HG02938 (cell line): ENCODE data around the gene DISP1.
"Not testable (repeated sequence)": the region's sequence is repeated elsewhere in the genome, so short reads cannot be mapped to it uniquely, and the experiment has no call there.

Experiments
- ATAC-seq: cut with Tn5 transposase; IDR thresholded peaks from one replicate; pipeline ENCODE4 v1.9.1; 2021; ENCODE audit warnings: mild to moderate bottlenecking, moderate library complexity; ENCODE audit not compliant: unreplicated experiment

Gene DISP1

DNA sequence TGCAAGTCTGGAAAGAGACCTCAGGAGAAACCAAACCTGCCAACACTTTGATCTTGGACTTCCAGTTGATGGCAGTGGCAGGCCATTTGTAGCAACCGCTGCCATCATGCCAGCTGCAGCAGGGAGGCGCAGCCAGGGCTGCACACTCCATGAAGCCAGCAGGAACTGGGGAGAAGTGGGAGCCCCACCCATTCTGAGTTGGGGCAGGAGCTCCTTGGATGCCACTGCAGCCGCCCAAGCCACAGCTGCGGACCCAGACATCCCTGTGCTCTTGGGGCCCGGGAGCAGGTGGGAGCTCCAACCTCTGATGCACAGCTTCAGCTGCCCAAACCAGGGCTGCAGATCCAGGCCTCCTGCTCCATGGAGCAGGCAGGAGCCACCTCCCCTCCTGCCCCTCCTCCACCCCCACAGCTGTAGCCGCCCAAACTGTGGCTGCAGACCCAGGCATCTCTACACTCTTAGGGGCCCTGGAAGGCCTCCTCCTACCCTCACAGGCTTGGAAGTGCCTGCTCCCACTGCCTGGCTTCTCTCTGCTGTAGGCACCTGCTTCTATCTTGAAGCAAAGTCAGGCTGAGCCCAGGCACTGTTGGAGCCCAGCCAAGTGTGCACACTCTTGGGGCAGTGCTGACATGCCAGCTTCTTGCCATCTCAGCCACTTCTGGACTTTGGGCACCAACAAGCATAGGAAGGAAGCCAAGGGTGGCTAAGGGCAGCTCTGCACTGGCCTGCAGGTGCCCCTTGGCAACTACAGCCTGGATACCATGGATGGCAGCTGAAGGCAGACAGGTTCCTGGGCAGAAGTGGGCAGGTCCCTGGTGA is 20.0 kb upstream of the DISP1 start:
- no peak for ATAC-seq

DNA sequence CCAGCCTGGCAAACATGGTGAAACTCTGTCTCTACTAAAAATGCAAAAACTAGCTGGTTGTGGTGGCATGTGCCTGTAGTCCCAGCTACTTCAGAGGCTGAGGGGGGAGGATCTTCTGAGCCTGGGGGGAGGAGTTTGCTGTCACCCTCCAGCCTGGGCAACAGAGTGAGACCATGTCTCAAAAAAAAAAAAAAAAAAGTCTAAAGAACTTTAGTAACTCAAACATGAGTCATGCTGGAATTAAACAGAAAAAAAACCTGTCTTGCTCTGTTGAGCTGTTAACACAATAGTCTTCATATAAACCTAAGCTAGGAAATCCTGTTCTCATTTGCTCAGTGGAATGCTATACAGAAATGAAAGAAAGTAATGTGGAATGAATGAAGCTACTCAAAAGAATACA is 16.7 kb upstream of the DISP1 start:
- ATAC-seq: no peak

DNA sequence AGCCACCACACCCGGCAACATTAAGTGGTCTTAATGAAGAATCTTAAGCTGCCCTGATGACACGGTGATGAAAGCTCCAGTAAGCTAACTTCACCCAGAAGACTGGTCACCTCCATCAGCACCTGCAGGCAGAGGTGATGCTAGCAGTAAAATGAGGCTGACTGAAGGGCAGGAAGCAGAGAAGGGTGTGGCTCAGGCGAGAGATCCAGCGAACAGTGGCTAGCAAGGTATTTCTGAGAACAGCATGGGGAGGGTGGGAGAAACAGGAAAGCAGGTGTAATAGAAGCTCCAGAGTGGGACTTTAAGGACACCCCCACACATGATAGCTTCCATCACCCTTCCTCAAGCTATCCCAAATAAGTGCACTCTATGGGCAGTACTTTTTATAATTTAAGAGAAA is 15.9 kb upstream of the DISP1 start:
- no peak for ATAC-seq

DNA sequence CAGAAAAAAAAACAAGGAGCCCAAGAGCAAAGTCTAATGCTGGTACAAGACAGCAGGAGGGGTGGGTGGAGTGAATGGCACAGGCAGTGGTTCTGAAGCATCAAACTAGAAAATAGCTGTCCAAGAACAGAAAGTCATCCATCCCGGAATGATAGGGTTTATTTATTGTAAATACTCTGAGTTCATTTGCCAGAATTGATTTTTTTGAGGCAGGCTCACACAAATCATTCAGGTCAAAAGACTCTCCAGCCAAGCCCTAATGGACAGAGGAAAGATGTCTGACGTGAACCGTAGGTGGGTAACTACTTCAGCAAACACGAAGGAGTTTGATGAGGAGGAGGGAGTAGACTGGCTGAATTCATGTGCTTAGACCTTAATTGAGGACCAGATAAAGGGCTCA is 13.8 kb upstream of the DISP1 start:
- ATAC-seq: no peak

DNA sequence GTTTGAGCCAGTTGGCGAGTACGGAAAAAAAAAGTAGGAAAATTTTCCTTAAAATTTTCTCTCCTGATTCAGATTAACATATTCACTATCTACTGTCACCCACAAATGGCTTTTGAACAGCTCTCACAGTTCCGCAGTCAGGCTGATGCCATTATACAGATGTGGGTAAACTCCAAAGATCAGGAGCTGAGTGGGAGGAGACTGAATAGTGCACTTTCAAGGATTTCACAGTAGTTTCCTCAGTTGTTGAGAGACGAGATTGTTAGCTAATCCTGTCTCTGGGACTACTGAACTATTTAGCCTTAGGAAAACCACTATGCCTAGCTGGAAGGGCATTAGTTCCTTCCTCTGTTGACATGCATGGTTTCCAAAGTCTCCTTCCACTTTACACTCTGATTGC is 3.2 kb upstream of the DISP1 start:
- no peak for ATAC-seq

DNA sequence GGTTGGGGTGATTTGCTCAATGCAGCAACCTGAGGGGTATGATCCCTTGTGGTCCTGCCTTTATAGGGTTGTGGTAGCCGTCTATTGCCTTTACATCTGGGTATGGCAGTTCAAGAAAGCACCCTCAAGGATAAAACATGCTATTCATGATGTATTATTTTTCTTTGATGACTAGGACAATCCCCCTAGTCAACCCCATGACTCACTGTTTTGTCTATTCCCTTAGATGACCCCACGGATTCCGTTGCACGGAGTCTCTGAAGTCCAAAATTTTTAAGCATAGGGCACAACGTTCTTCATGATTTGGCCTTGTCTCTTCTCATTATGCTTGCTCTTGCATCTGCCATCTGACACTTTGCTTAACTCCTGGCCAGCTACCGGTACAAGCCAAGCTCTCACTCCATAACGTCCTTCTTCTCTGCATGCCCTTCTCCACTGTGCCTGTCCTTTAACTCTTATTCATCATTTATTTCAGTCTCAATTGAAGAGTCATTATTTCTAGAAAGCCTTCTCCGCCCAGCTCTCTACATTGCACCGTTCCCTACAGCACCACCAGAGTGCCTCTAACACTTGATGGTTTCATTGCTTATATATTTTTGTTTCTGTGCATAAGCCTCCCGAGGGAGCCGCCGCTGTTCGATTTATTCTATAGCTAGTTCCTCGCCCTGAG is 838 bp upstream of the DISP1 start:
- ATAC-seq: no peak

DNA sequence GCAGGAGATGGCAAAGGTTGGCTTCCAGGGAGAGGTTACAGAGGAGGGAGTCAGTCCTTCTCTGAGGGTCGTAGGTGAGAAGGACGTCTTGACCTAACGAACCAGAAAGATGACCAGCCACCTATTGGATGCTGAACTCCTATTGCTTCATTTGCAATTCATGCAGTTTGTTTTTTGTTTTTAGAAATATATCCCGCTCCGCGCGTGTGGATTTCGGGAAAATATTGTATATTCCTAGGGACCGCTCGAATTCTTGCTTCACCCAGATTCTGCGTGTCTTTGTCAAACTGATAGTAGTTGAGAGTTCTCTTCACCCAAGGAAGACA is 564 bp downstream of the DISP1 start:
- ATAC-seq: no peak

DNA sequence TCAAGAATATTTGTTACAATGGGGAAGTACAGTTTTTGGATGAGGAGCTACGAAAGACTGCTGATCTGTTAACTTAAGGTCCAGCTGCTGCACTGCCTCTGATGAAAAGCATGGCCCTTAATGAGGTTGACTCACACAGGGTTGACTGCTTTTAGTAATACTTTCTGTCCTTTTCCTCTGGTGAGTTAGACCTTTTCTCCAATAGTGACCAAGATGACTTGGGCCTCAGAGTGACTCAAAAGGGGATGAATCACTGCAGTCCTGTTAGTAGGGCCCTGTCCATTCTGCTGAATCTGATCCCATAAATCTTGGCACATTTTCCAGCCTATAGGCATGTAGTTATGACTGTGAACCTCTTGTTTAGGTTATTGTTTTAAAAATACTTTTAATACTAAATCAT is 2.7 kb downstream of the DISP1 start:
- ATAC-seq: no peak

DNA sequence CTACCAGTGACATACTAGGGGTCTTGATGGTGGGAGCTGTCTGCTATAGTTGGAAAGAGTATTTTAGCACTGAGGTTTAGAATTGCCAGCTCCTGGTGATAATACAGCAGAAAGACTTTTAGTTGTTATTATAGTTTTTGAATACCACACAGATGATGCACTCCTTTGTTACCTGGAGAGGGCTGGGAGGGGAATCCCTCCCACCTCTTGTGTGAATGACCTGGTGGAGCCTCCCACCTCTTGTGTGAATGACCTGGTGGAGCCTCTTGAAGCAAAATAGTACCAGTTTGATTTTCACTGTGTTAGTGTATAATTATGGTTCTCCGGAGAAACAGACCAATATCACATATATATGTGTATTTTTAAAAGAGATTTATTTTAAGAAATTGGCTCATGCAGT is 3.3 kb downstream of the DISP1 start:
- ATAC-seq: no peak

DNA sequence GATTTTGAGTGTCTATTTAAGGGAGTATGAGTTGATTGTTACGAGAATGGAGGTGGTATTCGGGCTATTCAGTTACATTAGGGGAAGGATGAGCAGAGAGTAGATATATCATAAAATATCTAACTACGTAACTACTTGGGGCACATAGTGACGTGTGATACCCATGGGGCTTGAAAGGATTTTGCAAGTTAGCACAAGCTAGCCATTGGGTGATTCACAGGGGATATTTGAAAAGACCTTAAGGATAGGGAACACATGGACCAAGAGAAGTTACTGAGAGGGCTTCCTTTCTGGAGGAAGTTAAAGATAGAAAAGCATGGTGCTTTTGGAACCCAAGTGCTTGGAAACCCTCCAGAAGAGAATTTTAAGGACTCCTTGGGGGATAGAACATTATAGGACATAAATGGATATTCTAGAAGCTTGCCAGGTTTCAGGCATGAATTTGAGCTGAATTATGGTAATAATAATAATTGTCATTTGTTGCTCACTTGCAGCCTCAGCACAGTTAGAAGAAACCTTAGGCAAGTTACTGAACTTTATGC is 5.4 kb downstream of the DISP1 start:
- ATAC-seq: no peak

DNA sequence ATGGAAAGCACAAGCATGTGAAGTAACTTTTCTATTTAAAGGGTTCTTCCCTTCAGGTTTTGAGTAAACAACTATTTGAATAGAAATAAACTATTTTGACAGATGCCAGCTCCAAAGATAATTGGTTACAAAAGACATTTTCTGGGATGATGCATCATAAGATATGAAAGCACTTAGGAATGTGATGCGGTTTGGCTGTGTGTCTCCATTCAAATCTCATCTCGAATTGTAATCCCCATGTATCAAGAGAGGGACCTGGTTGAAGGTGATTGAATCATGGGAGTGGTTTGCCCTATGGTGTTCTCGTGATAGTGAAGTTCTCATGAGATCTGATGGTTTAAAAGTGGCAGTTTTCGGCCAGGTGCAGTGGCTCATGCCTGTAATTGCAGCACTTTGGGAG is 6.4 kb downstream of the DISP1 start:
- no peak for ATAC-seq

DNA sequence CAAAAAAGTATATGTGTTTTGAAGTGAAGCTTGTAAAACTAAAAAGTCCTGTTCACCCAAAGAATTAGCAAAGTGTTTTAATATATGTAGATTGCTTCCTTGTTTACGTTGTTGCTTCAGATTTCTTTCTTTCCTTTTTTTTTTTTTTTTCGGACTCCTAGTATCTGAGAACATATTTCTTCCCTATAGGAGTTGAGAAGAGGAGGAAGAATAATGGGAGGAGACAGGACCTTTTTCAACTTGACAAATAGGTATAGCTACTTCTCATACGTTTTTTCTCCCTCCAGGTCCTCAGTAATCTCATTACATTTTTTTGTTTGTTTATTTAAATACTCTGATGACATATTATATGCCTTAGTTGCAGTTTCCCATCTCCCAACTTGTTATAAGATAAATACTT is 8.9 kb downstream of the DISP1 start:
- no peak for ATAC-seq

DNA sequence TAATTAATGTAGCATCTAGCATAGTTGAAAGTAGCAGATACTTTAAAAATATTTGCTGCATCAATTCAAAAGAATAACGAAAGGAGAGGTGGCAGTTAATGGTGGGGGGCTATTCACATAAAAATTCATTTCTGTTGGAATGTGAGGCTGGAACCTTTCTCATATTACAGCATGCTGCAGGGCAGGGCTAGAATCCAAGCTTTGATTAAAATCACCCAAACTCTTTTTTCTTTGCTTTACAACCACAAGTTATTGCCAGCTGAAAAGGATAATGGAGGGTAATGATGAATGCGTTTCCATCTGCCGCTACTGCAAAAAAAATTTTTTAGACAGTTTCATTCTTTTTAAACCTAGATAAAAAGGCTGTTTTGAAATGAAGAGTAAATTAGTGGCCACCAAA is 9.8 kb downstream of the DISP1 start:
- no peak for ATAC-seq

DNA sequence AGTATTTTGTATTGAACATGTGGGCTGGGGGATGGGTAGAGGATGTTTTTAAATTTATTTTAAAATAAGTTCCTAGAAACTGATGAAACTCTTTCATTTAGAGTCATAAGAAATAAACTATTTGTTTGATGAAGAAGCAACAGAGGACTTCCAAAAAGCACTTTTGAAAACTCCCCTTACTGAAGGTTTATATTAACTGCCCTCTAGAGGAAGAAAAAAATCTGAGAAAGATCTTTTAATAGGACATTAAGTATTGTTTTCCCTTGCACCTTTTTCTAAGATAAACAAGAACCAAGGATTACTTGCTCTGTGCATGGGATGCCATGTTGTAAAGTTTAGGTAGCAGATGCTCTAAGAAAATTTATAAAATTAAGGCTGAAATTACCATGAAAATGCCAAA is 14.1 kb downstream of the DISP1 start:
- ATAC-seq: no peak

DNA sequence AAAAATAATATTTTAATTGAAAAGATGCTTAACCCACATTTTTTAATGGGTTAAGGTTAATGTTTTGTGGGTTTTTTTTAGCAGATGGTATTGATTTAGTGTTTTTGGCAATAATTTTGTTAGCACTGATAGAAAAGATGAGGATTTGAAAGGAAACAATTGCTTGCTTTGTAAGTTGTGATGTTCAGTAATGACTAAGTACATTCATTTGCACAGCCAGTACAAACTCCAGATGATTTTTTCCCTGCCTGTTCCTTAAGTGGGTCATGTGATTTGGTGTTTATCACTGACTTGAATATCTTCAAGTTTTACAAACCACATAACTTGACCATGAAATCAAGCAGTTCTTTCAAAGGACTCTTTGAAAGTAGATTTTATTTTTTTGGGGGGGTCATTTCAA is 15.0 kb downstream of the DISP1 start:
- ATAC-seq: no peak

DNA sequence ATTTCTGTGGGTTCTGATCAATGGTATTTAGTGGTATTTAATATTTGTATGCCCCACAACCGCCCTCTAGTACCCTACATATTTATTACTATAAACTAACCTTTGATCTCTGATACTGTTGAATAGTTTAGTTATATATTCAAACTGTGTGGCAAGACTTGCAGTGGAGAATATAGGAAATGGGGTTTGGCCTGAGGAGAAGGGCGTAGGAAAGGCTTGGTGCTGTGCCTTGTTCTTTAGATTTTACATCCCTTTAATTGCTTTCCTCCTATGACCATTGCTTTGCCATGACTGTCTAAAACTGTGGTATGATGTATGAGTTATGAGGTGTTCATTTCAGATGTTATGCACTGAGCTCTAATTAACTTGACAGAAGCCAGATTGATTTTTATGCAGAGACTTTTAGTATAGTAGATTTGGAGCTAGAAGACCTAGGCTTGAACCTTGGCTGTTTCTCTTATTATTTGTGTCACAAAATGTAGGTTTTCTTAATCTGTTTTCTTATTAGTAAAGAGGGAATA is 18.6 kb downstream of the DISP1 start:
- ATAC-seq: no peak

DNA sequence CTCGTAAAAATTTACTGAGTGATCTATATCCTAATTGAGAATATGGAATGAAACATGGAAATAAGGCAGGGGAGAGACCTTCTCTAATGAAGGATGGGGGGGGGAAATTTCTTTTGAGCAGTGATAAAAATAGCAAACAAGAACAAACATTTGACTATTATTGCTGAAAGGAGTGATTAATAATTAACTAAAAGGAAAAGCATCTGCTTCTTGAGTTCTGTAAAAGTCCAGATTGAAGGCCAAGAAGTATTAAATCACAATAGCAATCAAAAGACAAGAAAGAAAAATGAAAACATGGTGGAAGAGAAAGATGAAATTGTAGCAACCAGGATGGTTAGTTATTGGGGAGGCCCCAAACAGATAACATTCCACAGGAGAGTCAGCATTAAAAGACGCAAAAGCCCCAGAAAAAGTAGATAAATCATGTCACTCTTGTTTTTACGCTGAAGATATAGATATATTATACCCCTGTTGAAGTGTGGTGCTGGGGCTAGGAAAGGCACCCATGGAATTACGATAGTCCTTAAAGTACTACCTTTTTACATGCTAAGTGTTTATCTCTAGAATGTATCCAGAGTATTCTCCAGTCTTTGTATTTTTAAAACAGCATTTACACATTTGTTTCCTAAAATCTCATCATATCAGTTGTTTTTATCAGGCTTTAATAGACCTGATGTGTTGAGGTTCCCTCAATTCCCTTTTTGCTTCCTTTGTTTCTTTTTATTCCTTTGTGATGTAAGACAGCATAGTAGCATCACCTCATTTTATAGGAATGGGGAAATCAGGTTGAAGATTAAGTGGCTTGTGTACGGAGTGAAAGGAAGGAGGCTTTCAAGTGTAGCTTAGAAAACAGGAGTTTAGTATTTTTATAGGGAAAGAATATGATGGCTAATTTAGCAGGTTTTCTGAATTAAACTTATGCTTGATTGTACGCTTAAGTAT is 28.9 kb downstream of the DISP1 start:
- ATAC-seq: no peak

DNA sequence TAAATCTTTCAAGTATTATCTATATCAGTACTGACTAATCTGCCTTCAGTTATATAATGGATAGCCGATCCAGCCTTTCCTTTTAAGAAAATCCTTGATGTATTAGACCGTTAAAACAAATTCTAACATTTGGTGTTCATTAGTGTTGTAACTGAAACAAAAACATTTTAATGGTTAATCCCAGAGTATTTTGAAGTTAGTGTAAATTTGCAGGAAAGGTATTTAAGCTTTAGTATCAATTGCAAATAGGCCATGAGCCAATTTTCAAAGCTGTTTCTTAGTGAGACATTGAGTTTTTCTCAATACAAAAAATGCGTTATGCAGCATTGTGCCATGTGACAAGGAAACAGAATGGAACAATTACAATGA is 29.6 kb downstream of the DISP1 start:
- no peak for ATAC-seq

DNA sequence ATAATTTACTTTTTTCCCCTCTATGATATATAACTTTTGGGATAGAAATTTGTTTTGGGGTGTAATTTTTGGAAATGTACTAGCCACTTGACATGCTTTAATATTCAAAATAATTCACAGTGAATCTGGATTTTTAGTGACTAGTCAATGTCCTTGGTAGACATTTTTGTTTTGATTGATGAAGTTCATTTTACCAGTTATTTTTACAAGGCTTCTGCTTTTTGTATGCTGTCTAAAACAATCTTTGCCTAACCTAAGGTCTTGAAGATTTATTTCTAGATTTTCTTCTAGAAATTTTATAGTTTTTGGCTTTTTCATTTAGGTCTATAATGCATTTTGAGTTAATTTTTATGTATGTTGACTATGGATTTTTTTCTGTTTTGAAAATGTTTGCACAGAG is 30.9 kb downstream of the DISP1 start:
- ATAC-seq: no peak

DNA sequence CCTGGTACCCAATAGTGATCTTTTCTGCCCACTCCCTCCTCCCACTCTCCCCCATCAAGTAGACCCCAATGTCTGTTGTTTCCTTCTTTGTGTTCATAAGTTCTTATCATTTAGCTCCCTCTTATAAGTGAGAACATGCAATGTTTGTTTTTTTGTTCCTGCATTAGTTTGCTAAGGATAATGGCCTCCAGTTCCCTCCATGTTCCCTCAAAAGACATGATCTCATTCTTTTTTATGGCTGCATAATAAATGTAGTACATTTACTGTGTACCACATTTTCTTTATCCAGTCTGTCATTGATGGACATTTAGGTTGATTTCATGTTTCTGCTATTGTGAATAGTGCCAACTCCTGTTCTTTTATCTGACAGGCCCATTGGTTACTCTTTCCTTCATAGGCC is 35.7 kb downstream of the DISP1 start:
- not testable (repeated sequence) for ATAC-seq

DNA sequence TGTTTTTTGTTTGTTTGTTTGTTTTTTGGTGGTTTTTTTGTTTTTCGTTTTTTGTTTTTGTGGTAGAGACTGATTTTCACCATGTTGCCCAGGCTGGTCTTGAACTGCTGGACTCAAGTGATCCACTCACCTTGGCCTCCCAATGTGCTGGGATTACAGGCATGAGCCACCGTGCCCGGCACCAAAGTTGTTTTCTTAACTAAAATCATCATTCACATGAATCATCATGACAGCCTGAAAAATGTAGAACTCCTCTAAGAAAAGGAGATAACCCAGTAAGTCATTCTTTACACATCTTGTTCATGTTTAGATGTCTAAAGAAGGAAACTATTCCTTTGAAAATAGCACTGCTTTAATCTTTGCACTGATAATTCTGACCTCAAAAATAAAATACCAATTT is 37.5 kb downstream of the DISP1 start:
- ATAC-seq: no peak
